Spleen (tissue), 11 donors: ENCODE results near the gene NCBP2. TPM values are rescaled to one million over a fixed set of nuclear protein-coding genes. Genes with fewer than 3 reads are reported as not detected.

Source experiments
- DNase-seq: peaks from one replicate; pipeline ENCODE4 v3.0.0-alpha.2; 2020
- H3K27ac ChIP-seq, 8 donors: fragments of 200-600 bp; sonication (generic) in 7 of 8; 1 replicate in 4 of 8; 2 replicates in 4 of 8; pipeline versions ENCODE4 v1.5.0 to v1.8.0; 2016 to 2021; ENCODE audit warnings: inconsistent platforms in 4 of 8, mild to moderate bottlenecking in 4 of 8, moderate library complexity in 1 of 8
- H3K27me3 ChIP-seq, 7 donors: fragments of 200-600 bp; sonication (generic) in 6 of 7; replicated peaks in 1 of 7; 1 replicate in 4 of 7; 2 replicates in 3 of 7; pipeline versions ENCODE4 v1.5.0 to v1.8.0; 2016 to 2021; ENCODE audit warnings: inconsistent platforms in 3 of 7, mild to moderate bottlenecking in 1 of 7
- H3K36me3 ChIP-seq, 6 donors: fragments of 200-600 bp; sonication (generic) in 5 of 6; 1 replicate in 4 of 6; 2 replicates in 2 of 6; pipeline versions ENCODE4 v1.5.0 to v1.8.0; 2016 to 2021; ENCODE audit warnings: inconsistent platforms in 2 of 6
- H3K4me1 ChIP-seq, 6 donors: fragments of 200-600 bp; sonication (generic) in 5 of 6; 1 replicate in 3 of 6; 2 replicates in 3 of 6; pipeline versions ENCODE4 v1.5.0 to v1.8.0; 2016 to 2021; ENCODE audit warnings: inconsistent platforms in 3 of 6
- H3K4me3 ChIP-seq, 8 donors: fragments of 200-600 bp; sonication (generic) in 7 of 8; 1 replicate in 4 of 8; 2 replicates in 4 of 8; pipeline versions ENCODE4 v1.5.0 to v1.8.0; 2016 to 2021; ENCODE audit warnings: inconsistent platforms in 4 of 8, mild to moderate bottlenecking in 4 of 8, moderate library complexity in 2 of 8
- H3K9me3 ChIP-seq, 8 donors: fragments of 200-600 bp; sonication (generic) in 7 of 8; 1 replicate in 4 of 8; 2 replicates in 4 of 8; pipeline versions ENCODE4 v1.5.0 to v1.8.0; 2016 to 2021; ENCODE audit warnings: inconsistent platforms in 4 of 8
- POLR2A ChIP-seq, 3 donors: fragments of 450-650 bp; IDR thresholded peaks; one replicate each; pipeline ENCODE4 v1.5.1; 2017; ENCODE audit warnings: antibody characterized with exemption in 3 of 3, mild to moderate bottlenecking in 1 of 3
- POLR2AphosphoS5 ChIP-seq, 3 donors: sonication (generic); formaldehyde crosslinking; IDR thresholded peaks; one replicate each; pipeline ENCODE4 v1.5.1; 2017; ENCODE audit warnings: antibody characterized with exemption in 3 of 3
- WGBS, 5 donors: extraction: QIAGEN DNeasy Blood & Tissue Kit in 3 of 5; methylation state at CpG; one replicate each; pipeline versions ENCODE4 v1.1.5 to v1.1.7; 2013 to 2018; 5-methylcytosine and 5-hydroxymethylcytosine counted together
- intact Hi-C: fragments of 100-400 bp; cut with DNase I; formaldehyde crosslinking; loops from one replicate; pipeline ENCODE4 v1.15.0; 2023; ENCODE audit warnings: low total_unique reads
- polyA plus RNA-seq, 3 donors: library from polyadenylated mRNA; stranded (reverse); fragments of 200-250 nt; gene quantifications; one replicate each; pipeline ENCODE4 v1.2.1, GENCODE V29; 2013
- total RNA-seq, 7 donors: library from RNA; depleted of rRNA in 3 of 7; stranded (reverse); fragments of >200 nt in 3 of 7; fragmentation: NEBNext Ultra II Directional in 4 of 7; extraction: Animal tissue kit (Norgen Biotek cat#: 25700) in 4 of 7; gene quantifications; one replicate each; pipeline versions ENCODE4 v1.1.0 to v1.2.1, GENCODE V29; 2016 to 2021
- TF ChIP-seq, protein P1 (sequence below), 11 experiments: fragments of 200-600 bp in 7 of 11; fragments of 450-650 bp in 4 of 11; sonication (generic) in 4 of 11; IDR thresholded peaks in 8 of 11; conservative IDR thresholded peaks in 3 of 11; 1 replicate in 7 of 11; 2 replicates in 4 of 11; pipeline versions ENCODE4 v1.4.0 to v1.8.0; 2016 to 2021; ENCODE audit warnings: antibody characterized with exemption in 11 of 11, inconsistent platforms in 4 of 11, mild to moderate bottlenecking in 1 of 11
- donor health status: healthy with polysubstance abuse.
- donor health status: DM: no; HTN: no; CAD: no; lungs with moderate emphysema.
- donor health status: DM: no; HTN: no; CAD: no.
- donor health status: Bipolar disorder and iron deficiency.
- donor health status: healthy.
- donor health status: DM: no; HTN: no; CAD: no.
- donor health status: DM: yes; HTN: yes; CAD: no.

The NCBP2 gene
- total and polyA plus RNA-seq, 10 donors = 44.6 to 61.1 (median 49.9) TPM

DNA sequence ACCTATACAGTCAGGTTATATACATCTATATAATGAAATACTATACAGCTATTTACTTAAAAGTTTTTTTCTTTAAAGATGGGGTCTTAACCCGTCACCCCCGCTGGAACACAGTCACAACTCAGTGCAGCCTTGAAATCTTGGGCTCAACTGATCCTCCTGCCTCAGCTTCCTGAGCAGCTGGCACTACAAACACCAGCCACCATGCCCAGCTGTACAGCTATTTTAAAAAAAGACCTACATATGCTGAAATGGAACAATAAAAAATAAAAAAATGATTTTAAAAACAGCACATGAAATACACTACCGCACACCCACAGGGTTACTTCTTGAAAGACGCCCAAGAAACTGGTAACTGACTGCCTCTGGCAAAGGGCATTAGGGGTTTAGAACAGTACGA, 3.8 kb downstream of the NCBP2 start:
- Histone ChIP-seq H3K4me3 (no peak overlapping the region), H3K27ac (no peak overlapping the region), H3K9me3 (no peaks in the 10 kb centered on the region), H3K36me3 (peaks cover 3 to 67% (median 57%) of the 10 kb centered on the region in 6 donors), H3K27me3 (no peaks in the 10 kb centered on the region), H3K4me1 (peaks cover 19 to 44% (median 34%) of the 10 kb centered on the region in 6 donors)
- no peak for DNase-seq
- WGBS, 5 donors = 79 to 93% (median 89%) methylated on average over 5 of the region's 5 CpGs
- intact Hi-C loops = no loop called here
- TF ChIP-seq POLR2A (IDR thresholded peaks at IDR 0.05) (no peak), POLR2AphosphoS5 (IDR thresholded peaks at IDR 0.05) (no peak)
- TF ChIP-seq, protein P1, sequence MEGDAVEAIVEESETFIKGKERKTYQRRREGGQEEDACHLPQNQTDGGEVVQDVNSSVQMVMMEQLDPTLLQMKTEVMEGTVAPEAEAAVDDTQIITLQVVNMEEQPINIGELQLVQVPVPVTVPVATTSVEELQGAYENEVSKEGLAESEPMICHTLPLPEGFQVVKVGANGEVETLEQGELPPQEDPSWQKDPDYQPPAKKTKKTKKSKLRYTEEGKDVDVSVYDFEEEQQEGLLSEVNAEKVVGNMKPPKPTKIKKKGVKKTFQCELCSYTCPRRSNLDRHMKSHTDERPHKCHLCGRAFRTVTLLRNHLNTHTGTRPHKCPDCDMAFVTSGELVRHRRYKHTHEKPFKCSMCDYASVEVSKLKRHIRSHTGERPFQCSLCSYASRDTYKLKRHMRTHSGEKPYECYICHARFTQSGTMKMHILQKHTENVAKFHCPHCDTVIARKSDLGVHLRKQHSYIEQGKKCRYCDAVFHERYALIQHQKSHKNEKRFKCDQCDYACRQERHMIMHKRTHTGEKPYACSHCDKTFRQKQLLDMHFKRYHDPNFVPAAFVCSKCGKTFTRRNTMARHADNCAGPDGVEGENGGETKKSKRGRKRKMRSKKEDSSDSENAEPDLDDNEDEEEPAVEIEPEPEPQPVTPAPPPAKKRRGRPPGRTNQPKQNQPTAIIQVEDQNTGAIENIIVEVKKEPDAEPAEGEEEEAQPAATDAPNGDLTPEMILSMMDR (IDR thresholded peaks at IDR 0.05 in 8 of 11, conservative IDR thresholded peaks at IDR 0.05 in 3 of 11) = no peak

DNA sequence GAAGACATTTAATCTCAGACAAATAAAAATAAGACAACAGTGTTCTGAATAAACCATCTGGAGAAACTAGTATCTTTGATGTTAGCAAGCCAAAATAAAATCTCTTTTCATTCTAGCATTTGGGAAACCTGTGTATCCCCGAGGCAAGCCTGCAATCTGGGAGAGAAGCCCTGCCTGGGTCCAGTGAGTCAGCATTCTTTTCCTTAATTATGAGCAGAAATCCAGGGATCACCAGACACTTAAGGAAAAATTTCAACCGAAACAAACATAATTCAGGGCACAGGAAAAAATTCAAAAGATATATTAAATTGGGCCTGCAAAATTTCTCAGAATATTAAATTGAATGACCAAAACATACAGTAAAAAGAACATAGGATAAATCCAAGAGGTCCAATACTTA, 4.2 kb downstream of the NCBP2 start:
- no peaks in the 10 kb centered on the region for H3K27me3 ChIP-seq
- TF ChIP-seq POLR2AphosphoS5 (IDR thresholded peaks at IDR 0.05) (no peak), POLR2A (IDR thresholded peaks at IDR 0.05) (no peak)
- TF ChIP-seq, protein P1 (IDR thresholded peaks at IDR 0.05 in 8 of 11, conservative IDR thresholded peaks at IDR 0.05 in 3 of 11) = no peak
- 83 to 94% (median 90%) methylated on average over 2 of the region's 2 CpGs for WGBS, 5 donors
- H3K4me3 ChIP-seq = no peak overlapping the region
- peaks cover 3 to 72% (median 61%) of the 10 kb centered on the region in 6 donors for H3K36me3 ChIP-seq
- H3K9me3 ChIP-seq = no peaks in the 10 kb centered on the region
- H3K4me1 ChIP-seq = peaks cover 15 to 39% (median 29%) of the 10 kb centered on the region in 6 donors
- intact Hi-C loops = no loop called here
- H3K27ac ChIP-seq = no peak overlapping the region
- DNase-seq = no peak

DNA sequence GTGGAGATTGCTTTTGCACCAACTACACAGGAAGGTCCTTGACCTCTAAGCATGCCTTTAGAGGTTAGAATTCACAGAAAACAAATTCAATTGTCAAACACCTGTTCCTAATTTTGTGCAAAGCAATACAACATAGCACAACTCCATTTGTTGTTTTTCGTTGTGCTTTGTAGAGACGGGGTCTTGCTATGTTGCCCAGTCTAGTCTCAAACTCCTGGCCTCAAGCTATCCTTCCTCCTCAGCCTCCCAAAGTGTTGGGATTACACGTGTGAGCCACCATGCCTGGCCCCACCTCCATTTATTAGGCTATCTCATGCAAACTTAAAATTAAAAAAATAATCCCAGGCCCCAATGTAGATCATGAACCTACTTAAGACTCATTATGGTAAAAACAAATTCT, 6.0 kb downstream of the NCBP2 start:
- intact Hi-C loops = no loop called here
- Histone ChIP-seq H3K36me3 (peaks cover 3 to 90% (median 76%) of the 10 kb centered on the region in 6 donors), H3K27ac (no peak overlapping the region), H3K4me1 (peaks cover 13 to 34% (median 27%) of the 10 kb centered on the region in 6 donors), H3K4me3 (no peak overlapping the region), H3K9me3 (no peaks in the 10 kb centered on the region), H3K27me3 (no peaks in the 10 kb centered on the region)
- TF ChIP-seq POLR2A (IDR thresholded peaks at IDR 0.05) = no peak
- TF ChIP-seq, protein P1 (IDR thresholded peaks at IDR 0.05 in 8 of 11, conservative IDR thresholded peaks at IDR 0.05 in 3 of 11) = no peak
- no peak for TF ChIP-seq POLR2AphosphoS5 (IDR thresholded peaks at IDR 0.05)
- DNase-seq = no peak
- 90 to 95% (median 91%) methylated on average over 3 of the region's 3 CpGs for WGBS, 5 donors

DNA sequence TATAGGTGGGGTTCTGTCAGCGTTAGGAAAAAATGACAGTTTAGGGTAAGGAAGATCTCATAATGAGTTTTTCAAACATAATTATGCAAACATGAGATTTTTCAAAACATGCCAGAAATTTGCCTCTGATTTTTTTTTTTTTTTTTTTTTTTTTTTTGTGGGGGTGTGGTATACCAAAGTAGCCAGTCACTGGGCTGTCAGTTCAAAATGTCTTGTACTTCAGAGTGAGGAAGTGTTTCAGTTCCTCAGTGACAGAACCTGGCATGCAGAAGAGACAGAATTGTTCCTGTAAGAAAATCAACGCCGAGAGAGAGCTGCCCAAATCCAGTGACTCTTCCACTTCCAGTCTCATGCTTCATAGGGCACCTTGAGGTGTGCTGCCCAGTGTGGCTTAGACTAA, 9.7 kb downstream of the NCBP2 start:
- DNase-seq = no peak
- Histone ChIP-seq H3K4me3 (no peak overlapping the region), H3K9me3 (no peaks in the 10 kb centered on the region), H3K27ac (peak overlapping the region in 4 of 8 donors; percentile 38 to 74 (median 56)), H3K4me1 (peaks cover 0 to 12% (median 6%) of the 10 kb centered on the region in 6 donors), H3K27me3 (no peaks in the 10 kb centered on the region), H3K36me3 (peaks cover 3 to 100% (median 78%) of the 10 kb centered on the region in 6 donors)
- TF ChIP-seq POLR2AphosphoS5 (IDR thresholded peaks at IDR 0.05) (no peak), POLR2A (IDR thresholded peaks at IDR 0.05) (no peak)
- TF ChIP-seq, protein P1 (IDR thresholded peaks at IDR 0.05 in 8 of 11, conservative IDR thresholded peaks at IDR 0.05 in 3 of 11) = no peak
- 73 to 84% (median 82%) methylated on average over 3 of the region's 3 CpGs for WGBS, 5 donors
- intact Hi-C loops = no loop called here
